ENCODE results near the gene PDZD7.
A peak's percentile ranks its signal among the peaks of the same experiment; 100 is the strongest.

Gene PDZD7

DNA sequence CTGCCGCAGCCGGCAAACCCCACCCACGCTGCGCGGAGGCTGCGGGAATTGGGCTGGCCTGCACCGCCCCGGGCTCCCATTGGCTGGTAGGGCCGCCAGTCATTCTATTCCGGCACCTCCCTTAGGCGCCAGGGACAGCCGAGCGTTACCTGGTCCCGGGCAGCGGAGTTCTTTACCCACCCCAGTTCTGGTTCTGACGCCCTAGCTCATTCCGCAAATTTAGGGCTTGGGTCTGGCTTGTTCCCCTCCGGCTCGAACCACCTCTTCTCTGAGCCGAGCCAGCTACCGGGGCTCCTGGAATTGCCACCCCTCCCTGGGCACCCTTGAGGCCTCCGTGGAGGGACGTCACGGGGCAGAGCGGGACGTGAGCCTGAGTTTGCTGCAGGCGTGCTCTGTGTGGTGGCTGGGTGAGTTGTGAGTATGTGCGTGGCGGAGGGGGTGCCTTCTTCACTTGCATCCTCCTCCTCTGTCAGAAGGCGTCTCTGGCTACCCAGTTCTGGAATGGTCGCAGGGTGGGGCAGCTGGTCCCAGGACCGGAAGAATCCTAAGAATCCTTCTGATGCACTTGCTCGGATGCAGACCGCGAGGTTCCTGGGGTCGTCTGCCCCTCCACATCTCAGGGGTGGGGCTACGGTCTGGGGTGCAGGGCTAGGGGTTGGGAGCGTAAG lies at the start of gene PDZD7, which contains the start of gene SFXN3:
Gene PDZD7 (minus strand): TSS at position 2 of the 668 bp plus-strand sequence. CDS start 910 bp downstream, outside the sequence.
Gene SFXN3 (plus strand): TSS at position 107 of the 668 bp plus-strand sequence. CDS start 3,461 bp downstream, outside the sequence.
- H3K4me3 ChIP-seq (ENCODE audit: low read depth, low read length) = peak within 1 kb of the TSS; percentile 61
- H3K27me3 ChIP-seq (ENCODE audit: control insufficient read depth, insufficient read depth, low read length) = peaks cover 60% of the 10 kb centered on the region
- H3K9me3 ChIP-seq (ENCODE audit: control insufficient read depth, insufficient read depth, low read depth, low read length) = no peaks in the 10 kb centered on the region
- peaks cover 43% of the 10 kb centered on the region for H3K4me1 ChIP-seq (ENCODE audit: control insufficient read depth, insufficient read depth, low read length)
- H3K9ac ChIP-seq (ENCODE audit: low read length) = peak within 1 kb of the TSS; percentile 21
- no peaks in the 10 kb centered on the region for H3K36me3 ChIP-seq (ENCODE audit: control insufficient read depth, insufficient read depth, low read length)
- H3K27ac ChIP-seq (ENCODE audit: low read depth, low read length) = no peak within 1 kb of the TSS

DNA sequence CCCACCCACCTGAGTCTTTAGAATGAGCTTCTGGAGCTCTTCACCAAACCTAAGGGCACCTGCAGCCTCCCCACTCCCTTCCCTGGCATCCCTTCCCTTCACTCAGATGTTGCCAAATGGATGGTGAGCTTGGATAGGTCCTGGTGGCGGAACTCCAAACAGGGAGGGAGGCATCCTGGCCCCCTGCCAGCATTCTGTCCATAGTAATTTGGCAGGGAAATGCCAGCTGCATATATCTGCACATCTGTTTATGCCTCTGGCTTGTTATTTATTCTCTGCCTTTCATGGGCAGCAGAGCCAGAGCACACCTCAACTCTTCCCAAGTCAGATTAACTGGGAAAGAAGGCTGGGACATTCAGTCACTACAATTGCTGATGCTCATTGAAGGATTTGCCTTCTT lies 48.9 kb upstream of the PDZD7 start:
- Histone ChIP-seq H3K4me1 (ENCODE audit: control insufficient read depth, insufficient read depth, low read length) (peaks cover 4% of the 10 kb centered on the region; the same call in 1 of the 2 replicates), H3K9ac (ENCODE audit: low read length) (no peak overlapping the region), H3K27me3 (ENCODE audit: control insufficient read depth, insufficient read depth, low read length) (peaks cover 83% of the 10 kb centered on the region), H3K9me3 (ENCODE audit: control insufficient read depth, insufficient read depth, low read depth, low read length) (no peaks in the 10 kb centered on the region), H3K36me3 (ENCODE audit: control insufficient read depth, insufficient read depth, low read length) (no peaks in the 10 kb centered on the region), H3K4me3 (ENCODE audit: low read depth, low read length) (no peak overlapping the region), H3K27ac (ENCODE audit: low read depth, low read length) (no peak overlapping the region)

DNA sequence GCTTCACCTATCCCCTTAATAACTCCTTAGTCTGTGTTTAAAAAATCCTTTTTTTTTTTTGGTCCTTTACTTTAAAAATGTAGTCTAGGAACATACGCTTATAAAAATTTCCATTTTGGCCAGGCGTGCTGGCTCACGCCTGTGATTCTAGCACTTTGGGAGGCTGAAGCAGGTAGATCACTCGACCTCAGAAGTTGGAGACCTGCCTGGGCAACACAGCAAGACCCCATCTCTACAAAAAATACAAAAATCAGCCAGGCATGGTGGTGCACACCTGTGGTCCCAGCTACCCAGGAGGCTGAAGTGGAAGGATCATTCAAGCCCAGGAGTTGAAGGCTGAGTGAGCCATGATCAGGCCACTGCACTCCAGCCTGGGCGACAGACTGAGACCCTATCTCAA lies 45.7 kb upstream of the PDZD7 start:
- no peak overlapping the region for H3K9ac ChIP-seq (ENCODE audit: low read length)
- H3K27me3 ChIP-seq (ENCODE audit: control insufficient read depth, insufficient read depth, low read length) = peaks cover 86% of the 10 kb centered on the region
- no peaks in the 10 kb centered on the region for H3K36me3 ChIP-seq (ENCODE audit: control insufficient read depth, insufficient read depth, low read length)
- no peaks in the 10 kb centered on the region for H3K9me3 ChIP-seq (ENCODE audit: control insufficient read depth, insufficient read depth, low read depth, low read length)
- H3K27ac ChIP-seq (ENCODE audit: low read depth, low read length) = no peak overlapping the region
- H3K4me1 ChIP-seq (ENCODE audit: control insufficient read depth, insufficient read depth, low read length) = peaks cover 16% of the 10 kb centered on the region
- H3K4me3 ChIP-seq (ENCODE audit: low read depth, low read length) = no peak overlapping the region

DNA sequence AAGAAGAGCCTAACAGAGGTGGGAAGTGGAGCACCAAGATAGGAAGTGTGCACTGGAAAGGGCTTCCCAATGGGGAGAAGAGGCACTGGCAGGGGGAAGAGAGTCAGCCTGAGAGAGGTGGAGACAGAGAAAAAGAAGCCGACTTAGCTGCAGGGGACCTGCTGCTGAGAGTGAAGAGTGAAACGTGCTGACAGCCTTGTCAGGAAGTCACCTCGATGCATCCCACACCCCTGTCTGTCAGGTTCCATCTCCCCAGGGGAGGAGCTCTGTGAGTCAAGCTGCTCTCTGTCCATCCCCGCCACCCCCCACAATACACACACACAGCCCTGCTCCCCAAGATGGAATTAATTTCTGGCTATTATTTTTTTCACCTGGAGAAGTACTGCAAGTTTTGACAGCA lies 44.8 kb upstream of the PDZD7 start:
- no peaks in the 10 kb centered on the region for H3K9me3 ChIP-seq (ENCODE audit: control insufficient read depth, insufficient read depth, low read depth, low read length)
- H3K27ac ChIP-seq (ENCODE audit: low read depth, low read length) = no peak overlapping the region
- peaks cover 82% of the 10 kb centered on the region for H3K27me3 ChIP-seq (ENCODE audit: control insufficient read depth, insufficient read depth, low read length)
- no peak overlapping the region for H3K4me3 ChIP-seq (ENCODE audit: low read depth, low read length)
- H3K9ac ChIP-seq (ENCODE audit: low read length) = no peak overlapping the region
- H3K36me3 ChIP-seq (ENCODE audit: control insufficient read depth, insufficient read depth, low read length) = no peaks in the 10 kb centered on the region
- H3K4me1 ChIP-seq (ENCODE audit: control insufficient read depth, insufficient read depth, low read length) = peaks cover 16% of the 10 kb centered on the region

DNA sequence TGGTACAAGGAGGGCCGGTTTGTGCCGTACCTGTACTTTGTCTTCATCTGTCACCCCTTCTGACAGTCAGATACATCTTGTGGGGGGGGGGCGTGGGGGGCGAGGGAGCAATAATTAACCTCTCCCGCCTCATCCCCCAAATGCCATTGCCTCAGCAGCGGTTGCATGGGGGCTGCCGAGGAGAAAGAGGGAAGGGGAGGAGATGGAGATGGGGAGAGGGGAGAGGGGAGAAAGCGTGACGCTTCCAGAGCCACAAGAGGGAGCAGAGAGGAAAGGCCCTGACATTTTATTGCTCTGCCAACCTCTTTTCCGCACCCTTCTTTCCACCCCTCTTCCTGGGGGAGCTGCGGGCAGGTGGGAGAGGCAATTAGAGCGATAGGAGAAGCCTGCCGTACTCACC lies 42.7 kb upstream of the PDZD7 start:
- Histone ChIP-seq H3K36me3 (ENCODE audit: control insufficient read depth, insufficient read depth, low read length) (no peaks in the 10 kb centered on the region), H3K9me3 (ENCODE audit: control insufficient read depth, insufficient read depth, low read depth, low read length) (no peaks in the 10 kb centered on the region), H3K27ac (ENCODE audit: low read depth, low read length) (no peak overlapping the region), H3K4me1 (ENCODE audit: control insufficient read depth, insufficient read depth, low read length) (peaks cover 16% of the 10 kb centered on the region), H3K9ac (ENCODE audit: low read length) (no peak overlapping the region), H3K27me3 (ENCODE audit: control insufficient read depth, insufficient read depth, low read length) (peaks cover 61% of the 10 kb centered on the region), H3K4me3 (ENCODE audit: low read depth, low read length) (peak overlapping the region; percentile 18; the same call in 1 of the 2 replicates)

DNA sequence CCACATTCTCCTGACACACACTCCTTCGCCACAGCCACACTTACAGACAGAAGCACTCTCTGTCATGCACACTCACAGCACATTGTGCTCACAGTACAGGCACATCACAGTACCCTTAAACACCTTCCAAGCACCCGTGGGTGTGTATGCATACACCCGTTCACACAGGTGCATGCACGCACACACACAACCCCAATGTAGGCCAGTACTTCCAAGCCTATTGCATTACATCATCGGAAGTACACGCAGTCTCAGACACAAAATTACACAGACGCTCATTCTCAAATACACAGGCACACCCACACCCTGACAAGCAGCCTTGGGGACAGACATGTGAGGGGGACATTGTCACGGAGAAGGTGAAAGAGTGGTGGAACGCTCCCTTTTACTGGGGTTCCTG lies 42.0 kb upstream of the PDZD7 start:
- no peak overlapping the region for H3K9ac ChIP-seq (ENCODE audit: low read length)
- H3K27me3 ChIP-seq (ENCODE audit: control insufficient read depth, insufficient read depth, low read length) = peaks cover 56% of the 10 kb centered on the region

DNA sequence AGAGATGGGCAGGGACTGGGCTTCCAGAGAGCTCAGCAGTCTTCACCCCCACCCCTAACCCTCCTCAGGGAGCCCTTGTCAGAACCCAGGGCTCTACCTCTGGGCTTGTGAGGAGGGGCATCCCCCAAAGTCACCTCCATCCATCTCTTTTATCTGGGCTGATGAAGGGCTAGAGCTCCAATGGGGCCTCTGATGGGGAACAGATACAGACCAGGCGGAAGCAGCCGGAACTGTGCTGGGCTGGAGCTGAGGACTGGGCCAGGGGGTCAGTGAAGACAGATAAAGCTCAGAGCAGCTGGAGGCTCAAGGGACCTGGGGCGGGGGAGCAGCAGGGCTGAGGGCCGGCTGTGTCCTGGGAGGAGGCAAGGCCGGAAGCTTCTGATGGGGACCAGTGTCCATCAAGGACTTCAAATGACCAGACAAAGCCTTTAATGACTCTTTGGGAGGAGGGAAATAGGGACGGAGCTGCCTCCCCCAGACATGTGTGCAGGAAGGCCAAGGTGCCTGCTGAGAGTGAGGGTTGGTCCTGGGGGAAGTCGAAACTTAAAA lies 41.0 kb upstream of the PDZD7 start:
- peaks cover 62% of the 10 kb centered on the region for H3K27me3 ChIP-seq (ENCODE audit: control insufficient read depth, insufficient read depth, low read length)
- no peak overlapping the region for H3K9ac ChIP-seq (ENCODE audit: low read length)
- H3K27ac ChIP-seq (ENCODE audit: low read depth, low read length) = no peak overlapping the region
- H3K4me3 ChIP-seq (ENCODE audit: low read depth, low read length) = no peak overlapping the region
- no peaks in the 10 kb centered on the region for H3K36me3 ChIP-seq (ENCODE audit: control insufficient read depth, insufficient read depth, low read length)
- no peaks in the 10 kb centered on the region for H3K9me3 ChIP-seq (ENCODE audit: control insufficient read depth, insufficient read depth, low read depth, low read length)
- peaks cover 16% of the 10 kb centered on the region for H3K4me1 ChIP-seq (ENCODE audit: control insufficient read depth, insufficient read depth, low read length)

More for the DNA sequence above, 42.0 kb upstream of the PDZD7 start:
- H3K4me3 ChIP-seq (ENCODE audit: low read depth, low read length) = 0 out of 2 replicates have a peak overlapping the region, but pooled peaks have one; percentile 18
- no peaks in the 10 kb centered on the region for H3K9me3 ChIP-seq (ENCODE audit: control insufficient read depth, insufficient read depth, low read depth, low read length)
- H3K36me3 ChIP-seq (ENCODE audit: control insufficient read depth, insufficient read depth, low read length) = no peaks in the 10 kb centered on the region
- H3K4me1 ChIP-seq (ENCODE audit: control insufficient read depth, insufficient read depth, low read length) = peaks cover 16% of the 10 kb centered on the region
- H3K27ac ChIP-seq (ENCODE audit: low read depth, low read length) = no peak overlapping the region

DNA sequence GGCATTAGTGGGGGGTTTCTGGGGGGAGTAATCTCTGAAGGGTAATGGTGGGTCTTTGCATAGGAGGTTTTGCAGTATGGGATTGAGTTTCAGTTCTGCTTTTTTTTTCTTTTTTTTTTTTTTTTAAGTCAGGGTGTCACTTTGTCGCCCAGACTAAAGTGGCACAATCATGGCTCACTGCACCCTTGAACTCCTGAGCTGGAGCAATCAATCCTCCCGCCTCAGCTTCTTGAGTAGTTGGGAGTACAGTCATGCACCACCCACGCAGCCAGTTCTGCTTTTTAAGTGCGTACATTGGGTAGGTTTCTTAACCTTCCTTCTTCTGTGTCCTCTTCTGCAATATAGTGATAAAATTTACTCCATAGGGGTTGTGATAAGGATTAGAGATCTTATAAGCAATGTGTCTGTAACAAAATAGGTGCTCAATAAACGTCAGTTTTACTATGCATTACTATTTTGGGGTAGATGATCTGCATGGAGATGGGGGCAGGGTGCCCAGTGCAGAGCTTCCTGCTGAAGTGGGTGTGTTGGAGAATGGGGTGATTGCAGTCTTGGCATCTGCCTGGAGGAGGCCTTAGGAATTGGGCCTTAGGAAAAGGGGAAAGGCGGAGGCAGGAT lies 40.4 kb upstream of the PDZD7 start:
- no peak overlapping the region for H3K27ac ChIP-seq (ENCODE audit: low read depth, low read length)
- no peak overlapping the region for H3K9ac ChIP-seq (ENCODE audit: low read length)
- no peaks in the 10 kb centered on the region for H3K36me3 ChIP-seq (ENCODE audit: control insufficient read depth, insufficient read depth, low read length)
- no peaks in the 10 kb centered on the region for H3K9me3 ChIP-seq (ENCODE audit: control insufficient read depth, insufficient read depth, low read depth, low read length)
- no peak overlapping the region for H3K4me3 ChIP-seq (ENCODE audit: low read depth, low read length)
- H3K27me3 ChIP-seq (ENCODE audit: control insufficient read depth, insufficient read depth, low read length) = peaks cover 61% of the 10 kb centered on the region
- peaks cover 17% of the 10 kb centered on the region for H3K4me1 ChIP-seq (ENCODE audit: control insufficient read depth, insufficient read depth, low read length)

DNA sequence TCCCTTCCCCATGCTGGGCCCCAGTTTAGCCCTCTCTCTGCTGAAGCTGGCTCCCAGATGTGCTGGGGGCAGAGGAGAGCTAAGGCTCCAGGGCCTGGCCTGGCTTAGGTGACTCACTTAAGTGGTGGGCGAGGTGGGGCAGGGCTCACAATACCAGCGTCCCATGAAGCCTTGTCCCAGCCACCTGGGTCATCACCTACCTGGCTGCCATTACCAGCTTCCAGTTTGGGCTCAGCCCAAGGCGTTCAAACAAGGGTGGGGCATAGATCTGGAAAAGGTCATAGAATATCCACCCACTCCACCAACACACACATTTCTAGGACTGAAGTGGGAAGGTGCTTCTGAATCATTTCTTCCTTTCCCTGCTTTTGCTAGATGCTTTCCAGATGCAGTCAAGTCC lies 39.2 kb upstream of the PDZD7 start:
- Histone ChIP-seq H3K27ac (ENCODE audit: low read depth, low read length) (no peak overlapping the region), H3K27me3 (ENCODE audit: control insufficient read depth, insufficient read depth, low read length) (peaks cover 61% of the 10 kb centered on the region), H3K9ac (ENCODE audit: low read length) (no peak overlapping the region), H3K4me3 (ENCODE audit: low read depth, low read length) (no peak overlapping the region), H3K4me1 (ENCODE audit: control insufficient read depth, insufficient read depth, low read length) (peaks cover 22% of the 10 kb centered on the region), H3K9me3 (ENCODE audit: control insufficient read depth, insufficient read depth, low read depth, low read length) (no peaks in the 10 kb centered on the region), H3K36me3 (ENCODE audit: control insufficient read depth, insufficient read depth, low read length) (no peaks in the 10 kb centered on the region)

DNA sequence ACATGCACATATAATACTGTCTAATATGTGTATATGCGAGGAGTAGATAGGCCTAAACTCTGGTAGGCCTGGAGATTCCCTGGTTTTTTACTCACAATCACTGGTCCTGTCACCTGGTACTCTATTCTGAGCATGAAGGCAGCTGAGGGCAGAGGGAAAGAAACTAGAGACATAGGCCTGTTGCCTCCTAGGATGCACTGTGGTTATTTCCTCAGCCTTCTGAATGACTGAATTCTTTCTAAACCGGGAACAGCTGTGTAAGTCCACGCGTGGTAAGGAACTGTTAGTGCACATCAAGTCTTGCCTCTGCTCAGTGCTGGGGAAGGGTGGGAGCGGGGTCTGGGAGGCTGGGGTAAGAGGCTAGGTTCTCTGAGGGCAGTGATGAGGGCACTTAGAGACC lies 38.5 kb upstream of the PDZD7 start:
- Histone ChIP-seq H3K27ac (ENCODE audit: low read depth, low read length) (no peak overlapping the region), H3K27me3 (ENCODE audit: control insufficient read depth, insufficient read depth, low read length) (peaks cover 63% of the 10 kb centered on the region), H3K4me1 (ENCODE audit: control insufficient read depth, insufficient read depth, low read length) (peaks cover 22% of the 10 kb centered on the region), H3K9me3 (ENCODE audit: control insufficient read depth, insufficient read depth, low read depth, low read length) (no peaks in the 10 kb centered on the region), H3K9ac (ENCODE audit: low read length) (no peak overlapping the region), H3K4me3 (ENCODE audit: low read depth, low read length) (no peak overlapping the region), H3K36me3 (ENCODE audit: control insufficient read depth, insufficient read depth, low read length) (no peaks in the 10 kb centered on the region)

Measured in HUES6 (cell line).